Endodermal cell (in vitro differentiated cells): Measurements from ENCODE around the gene GAB2. TPM values are rescaled to one million over a fixed set of nuclear protein-coding genes. Genes with fewer than 3 reads are reported as not detected.

Source experiments
- DNase-seq: peaks from one replicate; pipeline ENCODE4 v3.0.0-alpha.2; 2017
- H3K27ac ChIP-seq: 2 replicates; pipeline ENCODE4 v1.5.1; 2013; ENCODE audit warnings: mild to moderate bottlenecking, low read depth, low read length, moderate library complexity
- H3K27me3 ChIP-seq: 2 replicates; pipeline ENCODE4 v1.6.1; 2013; ENCODE audit warnings: mild to moderate bottlenecking, low read length, moderate library complexity; ENCODE audit not compliant: insufficient read depth, control insufficient read depth, poor library complexity, severe bottlenecking
- H3K36me3 ChIP-seq: 2 replicates; pipeline ENCODE4 v1.7.0; 2013; ENCODE audit warnings: mild to moderate bottlenecking, low read length, moderate library complexity; ENCODE audit not compliant: control insufficient read depth, insufficient read depth
- H3K4me1 ChIP-seq: one replicate; pipeline ENCODE4 v1.7.0; 2013; ENCODE audit warnings: low read length; ENCODE audit not compliant: control insufficient read depth, insufficient read depth
- H3K4me3 ChIP-seq: 2 replicates; pipeline ENCODE4 v1.5.1; 2013; ENCODE audit warnings: mild to moderate bottlenecking, low read length, moderate library complexity
- H3K9ac ChIP-seq: 2 replicates; pipeline ENCODE4 v1.6.1; 2013; ENCODE audit warnings: mild to moderate bottlenecking, low read length, moderate library complexity; ENCODE audit not compliant: poor library complexity, severe bottlenecking; ENCODE audit errors: extremely low read depth
- H3K9me3 ChIP-seq: 2 replicates; pipeline ENCODE4 v1.6.1; 2013; ENCODE audit warnings: mild to moderate bottlenecking, low read length, moderate library complexity; ENCODE audit not compliant: control insufficient read depth
- H3K27ac Mint-ChIP-seq: 2 replicates; pipeline ENCODE4 v1.8.0; 2020; ENCODE audit warnings: mixed read lengths
- H3K27me3 Mint-ChIP-seq: 2 replicates; pipeline ENCODE4 v1.8.0; 2021; ENCODE audit warnings: mild to moderate bottlenecking, mixed read lengths; ENCODE audit not compliant: insufficient read depth
- H3K36me3 Mint-ChIP-seq: 2 replicates; pipeline ENCODE4 v1.8.0; 2020; ENCODE audit warnings: low read depth, mixed read lengths
- H3K4me1 Mint-ChIP-seq: 2 replicates; pipeline ENCODE4 v1.8.0; 2020; ENCODE audit warnings: mixed read lengths
- H3K4me3 Mint-ChIP-seq: 2 replicates; pipeline ENCODE4 v1.8.0; 2020; ENCODE audit warnings: mild to moderate bottlenecking, moderate library complexity, mixed read lengths
- H3K9me3 Mint-ChIP-seq: 2 replicates; pipeline ENCODE4 v1.8.0; 2020; ENCODE audit warnings: mild to moderate bottlenecking, mixed read lengths
- WGBS, 2 experiments: methylation state at CpG; one replicate each; pipeline versions ENCODE4 v1.1.5 to v1.1.7; 2013; ENCODE audit warnings: missing lambda C conversion rate in 2 of 2, mixed read lengths in 1 of 2; ENCODE audit not compliant: insufficient coverage in 1 of 2, insufficient read length in 1 of 2; 5-methylcytosine and 5-hydroxymethylcytosine counted together
- total RNA-seq, 2 donors: library from RNA; stranded (reverse); fragmentation: NEBNext Ultra II Directional in 1 of 2; extraction: Animal tissue kit (Norgen Biotek cat#: 25700) in 1 of 2; gene quantifications; 2 replicates in 1 of 2; 3 replicates in 1 of 2; pipeline ENCODE4 v1.2.1, GENCODE V29; 2021
- TF ChIP-seq, protein P1 (sequence below): fragments of 200-600 bp; sonication (generic); conservative IDR thresholded peaks from 2 replicates; pipeline ENCODE4 v1.5.0; 2021; ENCODE audit warnings: antibody characterized with exemption, mild to moderate bottlenecking

The GAB2 gene
- total RNA-seq, 2 donors from 2014 or later, result 26.9 to 62.8 TPM

GRCh38 chr11:78428266-78428636 is 10.6 kb upstream of the GAB2 start:
- no peak for DNase-seq
- Mint-ChIP-seq H3K4me1 (peaks cover 42% of the 10 kb centered on the region), H3K27ac (no peak overlapping the region)

DNA sequence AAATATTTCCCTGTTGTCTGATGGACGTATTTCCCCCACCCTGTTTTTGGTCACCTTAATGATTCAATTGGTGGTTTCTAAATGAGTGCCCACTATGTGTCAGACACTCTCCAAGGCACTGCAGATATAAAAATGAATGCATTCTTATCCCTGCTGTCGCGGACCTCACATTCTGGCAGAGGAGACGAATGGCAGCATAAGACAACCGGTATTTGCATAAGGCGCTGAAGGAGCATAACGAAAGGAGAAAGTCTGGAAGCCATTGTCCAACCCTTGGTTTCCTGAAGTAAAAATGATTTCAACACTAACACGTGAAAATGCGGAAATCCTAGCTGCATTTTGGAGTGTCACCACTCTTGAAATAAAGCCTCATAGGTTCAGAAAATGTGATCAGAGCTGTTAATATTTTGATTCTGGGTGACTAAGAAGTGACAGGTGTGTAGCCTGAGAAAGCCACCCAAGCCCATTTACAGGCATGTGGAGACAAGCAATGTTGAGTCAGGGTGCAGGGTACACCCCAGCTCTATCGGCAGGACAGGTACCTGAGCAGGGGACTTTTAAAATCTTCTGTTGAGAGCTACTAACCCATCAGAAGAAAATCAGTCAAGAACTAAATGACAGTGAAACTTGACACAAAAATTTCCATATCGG is 10.1 kb upstream of the GAB2 start:
- DNase-seq, result no peak
- Histone ChIP-seq H3K27me3 (no peaks in the 10 kb centered on the region), H3K9me3 (no peaks in the 10 kb centered on the region), H3K27ac (no peak overlapping the region), H3K4me3 (peak overlapping the region; percentile 20), H3K36me3 (no peaks in the 10 kb centered on the region), H3K9ac (no peak overlapping the region), H3K4me1 (peaks cover 22% of the 10 kb centered on the region)
- H3K4me3 Mint-ChIP-seq, result no peak overlapping the region
- peak overlapping the region; percentile 19 for H3K27ac Mint-ChIP-seq
- H3K36me3 Mint-ChIP-seq, result peaks cover 5% of the 10 kb centered on the region
- H3K4me1 Mint-ChIP-seq, result peaks cover 45% of the 10 kb centered on the region
- 90 to 95% methylated on average over 9 to 11 of the region's 11 CpGs for WGBS, 2 experiments
- H3K27me3 Mint-ChIP-seq, result no peaks in the 10 kb centered on the region
- no peaks in the 10 kb centered on the region for H3K9me3 Mint-ChIP-seq
- TF ChIP-seq, protein P1, sequence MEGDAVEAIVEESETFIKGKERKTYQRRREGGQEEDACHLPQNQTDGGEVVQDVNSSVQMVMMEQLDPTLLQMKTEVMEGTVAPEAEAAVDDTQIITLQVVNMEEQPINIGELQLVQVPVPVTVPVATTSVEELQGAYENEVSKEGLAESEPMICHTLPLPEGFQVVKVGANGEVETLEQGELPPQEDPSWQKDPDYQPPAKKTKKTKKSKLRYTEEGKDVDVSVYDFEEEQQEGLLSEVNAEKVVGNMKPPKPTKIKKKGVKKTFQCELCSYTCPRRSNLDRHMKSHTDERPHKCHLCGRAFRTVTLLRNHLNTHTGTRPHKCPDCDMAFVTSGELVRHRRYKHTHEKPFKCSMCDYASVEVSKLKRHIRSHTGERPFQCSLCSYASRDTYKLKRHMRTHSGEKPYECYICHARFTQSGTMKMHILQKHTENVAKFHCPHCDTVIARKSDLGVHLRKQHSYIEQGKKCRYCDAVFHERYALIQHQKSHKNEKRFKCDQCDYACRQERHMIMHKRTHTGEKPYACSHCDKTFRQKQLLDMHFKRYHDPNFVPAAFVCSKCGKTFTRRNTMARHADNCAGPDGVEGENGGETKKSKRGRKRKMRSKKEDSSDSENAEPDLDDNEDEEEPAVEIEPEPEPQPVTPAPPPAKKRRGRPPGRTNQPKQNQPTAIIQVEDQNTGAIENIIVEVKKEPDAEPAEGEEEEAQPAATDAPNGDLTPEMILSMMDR, result no peak

More at GRCh38 chr11:78428266-78428636, 10.6 kb upstream of the GAB2 start:
- Mint-ChIP-seq H3K27me3 (no peaks in the 10 kb centered on the region), H3K36me3 (peaks cover 5% of the 10 kb centered on the region), H3K4me3 (peak overlapping the region; percentile 3), H3K9me3 (no peaks in the 10 kb centered on the region)
- no peaks in the 10 kb centered on the region for H3K9me3 ChIP-seq
- TF ChIP-seq, protein P1, result no peak
- H3K27ac ChIP-seq, result no peak overlapping the region
- no peaks in the 10 kb centered on the region for H3K36me3 ChIP-seq
- H3K9ac ChIP-seq, result no peak overlapping the region
- no peaks in the 10 kb centered on the region for H3K27me3 ChIP-seq
- peak overlapping the region; percentile 20 for H3K4me3 ChIP-seq
- peaks cover 21% of the 10 kb centered on the region for H3K4me1 ChIP-seq

DNA sequence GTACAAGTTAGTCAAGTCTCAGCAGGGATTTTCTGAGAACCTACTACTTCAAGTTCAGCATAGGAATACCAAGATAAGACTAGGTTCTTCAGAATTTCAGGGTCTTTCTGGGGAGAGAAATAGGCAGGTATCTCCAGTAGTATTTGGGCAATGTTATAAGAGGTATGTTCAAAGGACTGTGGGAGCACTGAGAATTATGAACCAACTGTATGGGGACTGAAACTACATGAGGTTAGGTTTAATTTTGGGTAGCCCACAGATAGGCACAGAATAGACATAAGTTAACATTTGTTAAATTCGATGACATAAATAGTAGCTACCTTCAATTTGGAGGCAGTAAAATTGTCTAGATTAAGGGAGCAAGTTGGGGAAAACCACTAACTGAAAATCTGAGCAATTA is 9.2 kb upstream of the GAB2 start:
- Histone ChIP-seq H3K9me3 (no peaks in the 10 kb centered on the region), H3K4me1 (peaks cover 22% of the 10 kb centered on the region), H3K27ac (no peak overlapping the region), H3K27me3 (no peaks in the 10 kb centered on the region), H3K36me3 (no peaks in the 10 kb centered on the region), H3K4me3 (no peak overlapping the region), H3K9ac (no peak overlapping the region)
- Mint-ChIP-seq H3K4me3 (no peak overlapping the region), H3K27me3 (no peaks in the 10 kb centered on the region), H3K27ac (no peak overlapping the region), H3K4me1 (peaks cover 50% of the 10 kb centered on the region), H3K36me3 (peaks cover 5% of the 10 kb centered on the region), H3K9me3 (no peaks in the 10 kb centered on the region)
- TF ChIP-seq, protein P1, result no peak
- DNase-seq, result no peak
- 85 to 100% methylated on average over 1 of the region's 1 CpG for WGBS, 2 experiments
